ENCODE data around the gene CYFIP1. TPM values are rescaled to one million over a fixed set of nuclear protein-coding genes. Genes with fewer than 3 reads are reported as not detected.

CYFIP1 gene
- polyA plus RNA-seq, 3 donors: 47.1 to 85.5 (median 63.8) TPM

DNA sequence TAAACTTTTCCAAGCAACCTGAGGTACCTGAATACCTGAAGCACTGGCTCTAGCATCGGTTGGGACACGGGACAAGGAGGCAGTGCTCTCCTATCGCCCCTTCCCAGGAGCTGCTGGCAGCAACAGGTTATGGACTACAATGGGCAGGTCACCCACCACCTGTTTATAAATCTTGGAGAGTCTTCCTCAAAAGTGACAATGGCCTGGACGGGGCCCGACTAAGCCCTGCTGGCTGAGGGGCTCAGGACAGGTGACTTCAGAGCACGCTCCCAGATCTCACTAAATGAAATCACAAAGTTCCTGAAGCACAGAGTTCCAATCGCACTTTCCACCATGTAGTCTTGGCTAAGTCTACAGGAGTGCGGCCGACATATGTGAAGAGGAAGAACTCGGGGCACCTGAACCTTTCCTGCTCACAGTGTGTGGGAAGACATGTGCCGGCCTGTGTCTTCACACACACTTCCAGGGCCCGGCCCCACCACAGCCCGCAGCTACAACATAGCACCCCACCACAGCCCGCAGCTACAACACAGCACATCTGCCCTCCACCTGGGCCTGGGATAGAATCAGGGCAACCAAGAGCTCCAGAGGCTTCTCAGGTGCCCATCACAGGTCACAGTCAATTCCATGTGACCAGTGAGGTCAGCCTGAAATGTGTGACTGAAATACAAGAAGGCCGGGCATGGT, 12.9 kb downstream of the CYFIP1 start:
- peaks cover 30% of the 10 kb centered on the region for H3K4me1 Mint-ChIP-seq
- intact Hi-C loops (cut with micrococcal nuclease): no loop called here
- Histone ChIP-seq H3K4me2 (replicated peaks; ENCODE audit: extremely low read depth, low read length, poor library complexity, severe bottlenecking) (no peak overlapping the region), H3K36me3 (replicated peaks in 1 of 2; ENCODE audit: control insufficient read depth in 1 of 2, insufficient read depth in 2 of 2, low read length in 2 of 2) (peaks cover 4 to 17% of the 10 kb centered on the region in 2 donors), H3K79me2 (ENCODE audit: insufficient read depth, low read length) (peaks cover 93% of the 10 kb centered on the region), H3K4me1 (ENCODE audit: control insufficient read depth in 1 of 2, insufficient read depth in 2 of 2, low read length in 2 of 2) (peaks cover under 1 to 4% of the 10 kb centered on the region in 2 donors), H3K9ac (ENCODE audit: insufficient read depth, low read length, poor library complexity, severe bottlenecking) (no peak overlapping the region), H3K27ac (ENCODE audit: low read depth in 1 of 2, low read length in 2 of 2) (no peak overlapping the region), H2AFZ (ENCODE audit: insufficient read depth, low read depth, low read length, poor library complexity, severe bottlenecking) (no peak overlapping the region), H3K9me3 (replicated peaks in 1 of 2; ENCODE audit: control insufficient read depth in 1 of 2, insufficient read depth in 1 of 2, low read length in 2 of 2) (no peaks in the 10 kb centered on the region), H3K4me3 (replicated peaks in 1 of 3; ENCODE audit: low read depth in 2 of 3, low read length in 3 of 3) (no peak overlapping the region), H4K20me1 (ENCODE audit: insufficient read depth, low read length) (peaks cover 100% of the 10 kb centered on the region), H3K27me3 (ENCODE audit: control insufficient read depth in 2 of 2, insufficient read depth in 2 of 2, low read length in 2 of 2) (no peaks in the 10 kb centered on the region)
- peaks cover 0 to 5% (median 0%) of the 10 kb centered on the region in 7 donors for H3K9me3 Mint-ChIP-seq
- H3K4me3 Mint-ChIP-seq: no peak overlapping the region
- H3K27ac Mint-ChIP-seq: peak overlapping the region in 1 of 7 donors; percentile 13
- peaks cover 16 to 38% of the 10 kb centered on the region in 2 donors for H3K36me3 Mint-ChIP-seq
- DNase-seq: no peak
- TF ChIP-seq, protein P1, sequence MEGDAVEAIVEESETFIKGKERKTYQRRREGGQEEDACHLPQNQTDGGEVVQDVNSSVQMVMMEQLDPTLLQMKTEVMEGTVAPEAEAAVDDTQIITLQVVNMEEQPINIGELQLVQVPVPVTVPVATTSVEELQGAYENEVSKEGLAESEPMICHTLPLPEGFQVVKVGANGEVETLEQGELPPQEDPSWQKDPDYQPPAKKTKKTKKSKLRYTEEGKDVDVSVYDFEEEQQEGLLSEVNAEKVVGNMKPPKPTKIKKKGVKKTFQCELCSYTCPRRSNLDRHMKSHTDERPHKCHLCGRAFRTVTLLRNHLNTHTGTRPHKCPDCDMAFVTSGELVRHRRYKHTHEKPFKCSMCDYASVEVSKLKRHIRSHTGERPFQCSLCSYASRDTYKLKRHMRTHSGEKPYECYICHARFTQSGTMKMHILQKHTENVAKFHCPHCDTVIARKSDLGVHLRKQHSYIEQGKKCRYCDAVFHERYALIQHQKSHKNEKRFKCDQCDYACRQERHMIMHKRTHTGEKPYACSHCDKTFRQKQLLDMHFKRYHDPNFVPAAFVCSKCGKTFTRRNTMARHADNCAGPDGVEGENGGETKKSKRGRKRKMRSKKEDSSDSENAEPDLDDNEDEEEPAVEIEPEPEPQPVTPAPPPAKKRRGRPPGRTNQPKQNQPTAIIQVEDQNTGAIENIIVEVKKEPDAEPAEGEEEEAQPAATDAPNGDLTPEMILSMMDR (IDR thresholded peaks at IDR 0.05): no peak
- 95% methylated on average over 10 of the region's 15 CpGs for WGBS (ENCODE audit: insufficient coverage)
- peaks cover 0 to under 1% (median 0%) of the 10 kb centered on the region in 3 donors for H3K27me3 Mint-ChIP-seq (ENCODE audit: low read depth in 3 of 3)

DNA sequence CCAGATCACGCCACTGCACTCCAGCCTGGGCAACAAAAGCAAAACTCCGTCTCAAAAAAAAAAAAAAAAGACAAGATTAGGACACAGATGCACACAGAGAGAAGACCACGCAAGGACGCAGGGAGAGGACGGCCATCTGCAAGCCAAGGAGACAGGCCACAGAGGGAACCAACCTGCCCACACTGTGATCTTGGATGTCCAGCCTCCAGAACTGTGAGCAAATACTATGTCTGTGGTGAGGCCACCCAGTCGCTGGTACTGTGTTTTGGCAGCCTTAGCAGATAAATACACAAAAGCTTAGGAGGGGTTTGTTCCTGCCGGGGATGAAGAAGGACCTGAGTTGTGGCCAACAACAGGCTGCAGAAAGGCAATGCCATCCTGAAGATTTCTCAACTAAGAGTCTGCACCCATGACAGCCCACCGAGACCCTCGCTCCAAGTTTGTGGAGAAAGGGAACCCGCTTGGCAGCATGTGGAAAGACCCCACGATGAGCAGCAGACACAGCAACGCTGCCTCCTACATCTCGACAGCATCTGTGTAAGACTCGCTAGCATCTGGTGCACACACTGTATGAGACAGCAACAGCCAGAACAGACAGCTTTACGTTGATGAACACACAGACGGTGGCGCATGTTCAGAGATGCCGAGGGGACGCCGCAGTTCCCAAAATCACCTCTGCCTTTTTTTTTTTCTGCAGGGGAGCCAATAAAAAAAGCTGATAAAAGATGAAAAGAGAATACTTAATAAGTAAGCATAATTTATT, 13.7 kb downstream of the CYFIP1 start:
- Histone ChIP-seq H2AFZ (ENCODE audit: insufficient read depth, low read depth, low read length, poor library complexity, severe bottlenecking) (no peak overlapping the region), H4K20me1 (ENCODE audit: insufficient read depth, low read length) (peaks cover 100% of the 10 kb centered on the region), H3K79me2 (ENCODE audit: insufficient read depth, low read length) (peaks cover 89% of the 10 kb centered on the region), H3K4me1 (ENCODE audit: control insufficient read depth in 1 of 2, insufficient read depth in 2 of 2, low read length in 2 of 2) (peaks cover 8 to 11% of the 10 kb centered on the region in 2 donors), H3K27me3 (ENCODE audit: control insufficient read depth in 2 of 2, insufficient read depth in 2 of 2, low read length in 2 of 2) (no peaks in the 10 kb centered on the region), H3K9ac (ENCODE audit: insufficient read depth, low read length, poor library complexity, severe bottlenecking) (no peak overlapping the region), H3K4me3 (replicated peaks in 1 of 3; ENCODE audit: low read depth in 2 of 3, low read length in 3 of 3) (no peak overlapping the region), H3K27ac (ENCODE audit: low read depth in 1 of 2, low read length in 2 of 2) (no peak overlapping the region), H3K4me2 (replicated peaks; ENCODE audit: extremely low read depth, low read length, poor library complexity, severe bottlenecking) (no peak overlapping the region), H3K36me3 (replicated peaks in 1 of 2; ENCODE audit: control insufficient read depth in 1 of 2, insufficient read depth in 2 of 2, low read length in 2 of 2) (peaks cover 4 to 17% of the 10 kb centered on the region in 2 donors), H3K9me3 (replicated peaks in 1 of 2; ENCODE audit: control insufficient read depth in 1 of 2, insufficient read depth in 1 of 2, low read length in 2 of 2) (no peaks in the 10 kb centered on the region)
- Mint-ChIP-seq H3K36me3 (peaks cover 16 to 38% of the 10 kb centered on the region in 2 donors), H3K27ac (no peak overlapping the region), H3K4me1 (peaks cover 36% of the 10 kb centered on the region), H3K27me3 (ENCODE audit: low read depth in 3 of 3) (no peaks in the 10 kb centered on the region), H3K4me3 (no peak overlapping the region), H3K9me3 (peaks cover 0 to 5% (median 0%) of the 10 kb centered on the region in 7 donors)
- intact Hi-C loops (cut with micrococcal nuclease): no loop called here
- no peak for DNase-seq
- 99% methylated on average over 13 of the region's 20 CpGs for WGBS (ENCODE audit: insufficient coverage)
- TF ChIP-seq, protein P1 (IDR thresholded peaks at IDR 0.05): no peak
